GM12875 (cell line): ENCODE measurements around the gene PDGFD.

Source experiments
- H3K4me3 ChIP-seq: one replicate; pipeline ENCODE4 v1.5.1; 2011; ENCODE audit warnings: low read depth, low read length, control low read depth
- CTCF ChIP-seq: IDR thresholded peaks from 2 replicates; pipeline ENCODE4 v1.5.1; 2011; ENCODE audit warnings: low read depth, mild to moderate bottlenecking, control low read depth, inconsistent platforms, low read length, moderate library complexity, borderline replicate concordance; ENCODE audit not compliant: insufficient read depth

The PDGFD gene

GRCh38 chr11:103997082-103997481 lies 166.9 kb downstream of the PDGFD start:
- H3K4me3 ChIP-seq: no peak overlapping the region
- TF ChIP-seq CTCF: no peak

GRCh38 chr11:103995896-103996295 lies 168.1 kb downstream of the PDGFD start:
- no peak for TF ChIP-seq CTCF
- H3K4me3 ChIP-seq: no peak overlapping the region

- TF ChIP-seq CTCF: no peak
- H3K4me3 ChIP-seq: no peak overlapping the region
Observed at GRCh38 chr11:103994518-103994917, 169.4 kb downstream of the PDGFD start.

GRCh38 chr11:103994094-103994493 lies 169.9 kb downstream of the PDGFD start:
- TF ChIP-seq CTCF: no peak
- no peak overlapping the region for H3K4me3 ChIP-seq

GRCh38 chr11:103993507-103993906 lies 170.4 kb downstream of the PDGFD start:
- no peak for TF ChIP-seq CTCF
- no peak overlapping the region for H3K4me3 ChIP-seq

- no peak for TF ChIP-seq CTCF
- no peak overlapping the region for H3K4me3 ChIP-seq
Observed at GRCh38 chr11:103988595-103988969, 175.4 kb downstream of the PDGFD start.

GRCh38 chr11:103987629-103988594 lies 176.0 kb downstream of the PDGFD start:
- H3K4me3 ChIP-seq: no peak overlapping the region
- TF ChIP-seq CTCF: no peak
